KOPT-K1 (cell line): ENCODE measurements around the gene TJP2.

ENCODE experiments used
- H3K27ac ChIP-seq: fragments of 200-600 bp; sonication (generic); 2 replicates; pipeline ENCODE4 v1.5.1; 2016; ENCODE audit warnings: antibody characterized with exemption, mild to moderate bottlenecking, low read depth, low read length; ENCODE audit not compliant: poor library complexity, severe bottlenecking
- H3K36me3 ChIP-seq: fragments of 200-600 bp; sonication (generic); 2 replicates; pipeline ENCODE4 v1.5.1; 2017; ENCODE audit warnings: antibody characterized with exemption, mild to moderate bottlenecking, low read length, moderate library complexity; ENCODE audit not compliant: insufficient read depth
- H3K9me3 ChIP-seq: fragments of 200-600 bp; sonication (generic); 2 replicates; pipeline ENCODE4 v1.5.1; 2017; ENCODE audit warnings: antibody characterized with exemption, low read length, mild to moderate bottlenecking; ENCODE audit not compliant: insufficient read depth, poor library complexity, severe bottlenecking

TJP2 gene

DNA sequence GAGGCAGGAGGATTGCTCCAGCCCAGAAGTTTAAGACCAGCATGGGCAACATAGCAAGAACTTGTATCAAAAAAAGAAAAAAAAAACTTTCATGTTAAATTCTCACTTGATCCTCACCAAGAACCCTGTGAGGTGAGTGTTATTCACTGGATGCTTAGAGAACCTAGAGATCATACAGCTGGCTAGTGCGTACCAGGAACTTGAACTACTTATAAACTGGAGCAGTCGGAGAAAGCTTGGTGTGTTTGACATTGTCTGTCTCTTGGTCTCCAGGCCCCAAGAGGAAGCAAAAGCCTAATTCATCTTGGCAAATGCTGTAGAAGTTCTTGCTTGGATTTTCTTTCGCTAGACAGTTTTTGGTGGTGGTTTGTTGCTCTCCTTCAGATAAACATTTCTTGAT is 18.1 kb downstream of the TJP2 start:
- no peaks in the 10 kb centered on the region for H3K9me3 ChIP-seq
- peak overlapping the region; percentile 61 for H3K27ac ChIP-seq
- no peaks in the 10 kb centered on the region for H3K36me3 ChIP-seq

- Histone ChIP-seq H3K27ac (no peak overlapping the region), H3K9me3 (no peaks in the 10 kb centered on the region), H3K36me3 (no peaks in the 10 kb centered on the region)
Measured at GRCh38 chr9:69193685-69194032, 19.6 kb downstream of the TJP2 start.

DNA sequence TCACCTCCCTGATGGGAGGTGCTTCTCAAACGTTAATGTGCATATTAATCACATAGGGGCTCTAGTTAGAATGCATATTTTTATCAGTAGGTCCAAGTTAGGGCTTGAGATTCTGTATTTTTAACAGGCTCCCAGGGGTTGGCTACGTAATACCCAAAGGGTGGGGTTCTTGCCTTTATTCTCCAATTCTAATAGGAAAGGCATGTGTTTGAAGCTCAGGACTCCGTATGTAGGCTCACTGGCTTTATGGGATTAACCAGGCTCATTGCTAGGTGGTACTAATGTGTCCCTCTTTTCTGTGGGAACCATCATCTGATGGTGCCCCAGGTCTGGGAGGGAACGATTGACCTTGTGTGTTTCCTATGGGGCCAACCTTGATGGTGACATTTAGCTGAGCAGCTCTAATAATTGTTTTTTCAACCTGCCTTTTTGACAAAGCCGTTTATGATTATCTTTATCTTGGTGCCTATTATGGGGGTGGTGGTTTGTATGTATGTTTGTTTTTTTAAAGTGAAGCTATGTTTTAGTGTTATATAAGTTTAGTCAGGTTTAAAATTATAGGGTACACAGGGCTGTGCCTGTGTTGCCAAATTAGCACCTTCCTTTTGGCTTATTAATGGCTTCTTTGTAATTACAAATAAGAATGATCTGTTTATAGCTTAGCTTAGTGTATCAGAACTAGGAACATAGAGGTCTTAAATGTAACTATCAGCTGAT is 20.8 kb downstream of the TJP2 start:
- Histone ChIP-seq H3K27ac (no peak overlapping the region), H3K36me3 (no peaks in the 10 kb centered on the region), H3K9me3 (no peaks in the 10 kb centered on the region)

DNA sequence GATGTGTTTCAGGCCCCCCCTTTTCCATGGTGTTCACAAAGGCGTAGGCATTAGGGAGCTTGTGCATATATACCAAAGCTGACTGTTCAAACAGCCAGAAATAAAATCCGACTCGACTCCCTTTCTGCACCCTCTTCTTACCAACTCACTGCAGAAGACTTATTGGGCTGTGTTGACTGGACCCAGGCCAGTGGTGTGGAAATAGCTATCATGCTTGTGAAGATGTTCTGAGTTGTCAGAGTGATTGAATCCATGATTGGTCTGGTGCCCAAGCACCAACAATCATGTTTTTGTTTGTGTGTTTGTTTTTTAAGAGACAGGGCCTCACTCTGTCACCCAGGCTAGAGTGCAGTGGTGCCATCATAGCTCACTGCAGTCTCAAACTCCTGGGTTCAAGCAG is 21.6 kb downstream of the TJP2 start:
- no peaks in the 10 kb centered on the region for H3K36me3 ChIP-seq
- H3K9me3 ChIP-seq: no peaks in the 10 kb centered on the region
- no peak overlapping the region for H3K27ac ChIP-seq

GRCh38 chr9:69197687-69198086 is 23.6 kb downstream of the TJP2 start:
- H3K27ac ChIP-seq: no peak overlapping the region
- H3K9me3 ChIP-seq: no peaks in the 10 kb centered on the region
- H3K36me3 ChIP-seq: no peaks in the 10 kb centered on the region

DNA sequence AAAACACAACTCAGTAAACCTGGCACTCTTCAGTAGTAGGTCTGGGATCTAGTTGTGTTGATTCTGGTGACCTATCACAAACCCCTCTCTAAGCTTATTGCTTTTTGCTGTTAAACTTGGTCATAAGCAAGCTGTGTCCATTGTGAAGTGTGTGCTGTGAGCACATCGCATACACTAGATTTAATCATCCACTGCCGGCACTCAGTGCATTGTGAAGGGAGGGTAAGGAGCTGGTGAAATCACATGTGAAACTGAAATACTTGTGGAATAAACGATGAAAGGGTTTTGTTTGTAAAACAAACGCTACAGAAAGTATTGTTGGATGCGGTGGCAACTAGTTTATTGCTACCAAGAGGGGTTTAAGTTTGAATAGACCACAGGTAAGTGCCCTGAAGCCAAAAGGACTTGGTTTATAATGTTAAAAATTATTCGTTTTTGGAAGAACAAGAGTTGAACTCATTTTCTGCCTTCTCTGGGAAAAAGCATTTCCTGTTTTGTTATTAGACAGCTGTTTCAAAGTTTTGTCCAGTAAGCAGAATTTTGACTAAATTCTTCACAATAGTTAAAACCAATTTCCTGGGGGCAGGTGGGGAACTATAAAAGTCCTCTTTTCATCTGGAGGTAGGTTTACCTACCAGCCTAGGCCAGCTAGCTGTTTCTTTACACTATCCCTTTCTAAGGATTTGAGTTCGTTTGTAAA is 24.6 kb downstream of the TJP2 start:
- H3K9me3 ChIP-seq: no peaks in the 10 kb centered on the region
- no peaks in the 10 kb centered on the region for H3K36me3 ChIP-seq
- no peak overlapping the region for H3K27ac ChIP-seq

GRCh38 chr9:69199769-69200470 is 25.8 kb downstream of the TJP2 start:
- Histone ChIP-seq H3K9me3 (no peaks in the 10 kb centered on the region), H3K36me3 (no peaks in the 10 kb centered on the region), H3K27ac (no peak overlapping the region)

DNA sequence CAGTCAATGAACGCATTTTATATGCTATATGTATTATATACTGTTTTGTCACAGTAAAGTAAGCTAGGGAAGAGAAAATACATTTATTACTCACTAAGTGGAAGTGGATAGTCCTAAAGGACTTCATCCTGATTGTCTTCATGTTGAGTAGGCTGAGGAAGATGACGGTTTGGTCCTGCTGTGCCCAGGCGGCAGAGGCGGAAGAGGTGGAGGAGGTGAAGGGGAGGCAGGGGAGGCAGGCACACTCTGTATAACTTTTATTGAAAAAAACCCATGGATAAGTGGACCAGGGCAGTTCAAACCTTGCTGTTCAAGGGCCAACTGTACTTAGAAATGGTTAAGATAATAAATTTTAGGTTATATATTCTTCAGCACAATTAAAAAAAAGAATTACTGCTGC is 28.5 kb downstream of the TJP2 start:
- H3K36me3 ChIP-seq: no peaks in the 10 kb centered on the region
- no peak overlapping the region for H3K27ac ChIP-seq
- no peaks in the 10 kb centered on the region for H3K9me3 ChIP-seq

DNA sequence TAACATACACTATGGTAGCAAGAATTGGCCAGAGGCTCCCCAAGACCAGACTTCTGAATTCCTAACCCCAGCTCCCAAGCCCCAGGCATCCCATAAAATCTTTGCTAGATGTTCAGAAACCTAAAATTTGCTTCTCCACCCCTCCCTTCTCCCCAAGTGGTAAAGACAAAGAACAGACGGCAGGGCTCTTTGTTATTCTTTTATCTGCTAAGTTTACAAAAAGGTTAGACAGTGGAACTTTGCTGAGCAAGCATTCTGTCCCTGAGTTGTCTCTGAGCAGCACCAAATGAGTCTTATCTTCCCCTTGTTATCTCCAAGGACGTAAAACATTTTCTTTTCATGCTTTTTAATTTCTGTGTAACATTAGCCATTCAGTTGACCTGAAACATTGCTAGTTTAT is 30.2 kb downstream of the TJP2 start:
- H3K36me3 ChIP-seq: no peaks in the 10 kb centered on the region
- no peaks in the 10 kb centered on the region for H3K9me3 ChIP-seq
- no peak overlapping the region for H3K27ac ChIP-seq

- Histone ChIP-seq H3K9me3 (no peaks in the 10 kb centered on the region), H3K27ac (no peak overlapping the region), H3K36me3 (no peaks in the 10 kb centered on the region)
Measured at GRCh38 chr9:69204849-69205248, 30.8 kb downstream of the TJP2 start.

DNA sequence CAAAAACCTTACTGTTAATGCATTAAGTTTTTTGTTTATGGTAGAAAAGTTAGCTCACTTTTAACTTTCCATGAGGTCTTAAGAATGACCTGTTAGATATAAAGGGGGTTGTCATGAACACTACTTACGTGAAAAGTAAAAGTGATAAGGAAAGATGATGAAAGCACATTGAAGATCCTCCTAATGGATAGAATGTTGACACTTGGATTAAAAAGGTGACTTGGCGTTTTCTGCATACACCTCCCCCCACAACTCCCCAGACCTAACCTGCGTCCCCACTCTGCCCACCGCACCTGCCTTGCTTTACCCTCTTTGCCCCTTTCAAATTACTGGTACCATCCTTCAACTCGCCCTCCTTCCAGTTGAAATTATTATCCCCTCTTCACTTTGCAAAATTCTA is 32.0 kb downstream of the TJP2 start:
- H3K36me3 ChIP-seq: no peaks in the 10 kb centered on the region

GRCh38 chr9:69207503-69207902 is 33.4 kb downstream of the TJP2 start:
- Histone ChIP-seq H3K9me3 (no peaks in the 10 kb centered on the region), H3K27ac (no peak overlapping the region), H3K36me3 (no peaks in the 10 kb centered on the region)

More for the DNA sequence above, 32.0 kb downstream of the TJP2 start:
- Histone ChIP-seq H3K9me3 (no peaks in the 10 kb centered on the region), H3K27ac (no peak overlapping the region)

- Histone ChIP-seq H3K9me3 (no peaks in the 10 kb centered on the region), H3K27ac (no peak overlapping the region), H3K36me3 (no peaks in the 10 kb centered on the region)
Measured at GRCh38 chr9:69211424-69212036, 37.5 kb downstream of the TJP2 start.

- Histone ChIP-seq H3K27ac (no peak overlapping the region), H3K36me3 (no peaks in the 10 kb centered on the region), H3K9me3 (no peaks in the 10 kb centered on the region)
Measured at GRCh38 chr9:69213647-69214046, 39.6 kb downstream of the TJP2 start.

GRCh38 chr9:69214939-69215338 is 40.9 kb downstream of the TJP2 start:
- Histone ChIP-seq H3K36me3 (no peaks in the 10 kb centered on the region), H3K27ac (no peak overlapping the region), H3K9me3 (no peaks in the 10 kb centered on the region)
